ENCODE results near the gene ACTR1B. TPM values are rescaled to one million over a fixed set of nuclear protein-coding genes. Genes with fewer than 3 reads are reported as not detected.
A peak's percentile ranks its signal among the peaks of the same experiment; 100 is the strongest.

ACTR1B gene
- total and polyA plus RNA-seq, 2 of the 4 experiments (the other 2 are of a cell fraction) = 40.5 to 68.8 TPM

DNA sequence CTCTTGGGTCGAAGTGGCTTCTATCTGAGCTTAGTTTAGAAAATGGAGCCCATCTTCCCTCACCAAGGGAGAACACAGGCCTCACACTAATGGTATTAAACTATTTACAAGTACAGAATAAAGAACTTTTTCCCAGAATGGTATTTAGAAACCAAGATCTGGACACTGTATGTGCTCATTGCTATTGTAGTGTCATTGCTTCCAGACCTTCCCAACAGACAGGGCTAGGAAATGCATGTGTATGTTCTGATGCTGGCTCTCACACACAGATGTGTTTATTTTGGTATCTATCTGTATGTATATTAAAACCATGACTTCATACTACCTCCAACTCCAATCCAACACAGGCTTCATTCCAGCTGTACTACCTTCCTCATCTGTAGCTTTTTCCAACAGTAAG, 10.0 kb downstream of the ACTR1B start:
- Histone ChIP-seq H3K4me1 (ENCODE audit: control insufficient read depth, insufficient read depth, low read length) (no peaks in the 10 kb centered on the region; the same call in 1 of the 2 replicates), H3K4ac (ENCODE audit: low read depth, low read length) (no peak overlapping the region), H4K5ac (ENCODE audit: low read depth, low read length) (no peak overlapping the region), H3K27ac (ENCODE audit: insufficient read depth, low read length) (no peak overlapping the region), H2BK20ac (ENCODE audit: low read depth, low read length) (no peak overlapping the region), H2BK120ac (ENCODE audit: low read depth, low read length) (no peak overlapping the region), H2BK5ac (ENCODE audit: low read depth, low read length, poor library complexity, severe bottlenecking) (no peak overlapping the region), H3K27me3 (ENCODE audit: control insufficient read depth, insufficient read depth, low read length) (no peaks in the 10 kb centered on the region), H2AK9ac (replicated peaks; ENCODE audit: low read depth, low read length, poor library complexity) (no peak overlapping the region), H3K4me2 (ENCODE audit: low read depth, low read length) (no peak overlapping the region), H4K91ac (ENCODE audit: insufficient read depth, low read depth, low read length) (no peak overlapping the region), H3K79me1 (ENCODE audit: low read depth in 1 of 2, low read length in 2 of 2) (peaks cover 0 to 9% of the 10 kb centered on the region in 2 experiments; a peak in 1 of 4 replicates), H3K36me3 (ENCODE audit: control insufficient read depth, insufficient read depth, low read length) (peaks cover 43% of the 10 kb centered on the region), H3K9ac (ENCODE audit: low read depth, low read length) (no peak overlapping the region), H2AFZ (replicated peaks; ENCODE audit: low read length, poor library complexity) (no peak overlapping the region), H3K14ac (replicated peaks; ENCODE audit: low read depth, low read length) (no peak overlapping the region), H3K9me3 (ENCODE audit: control insufficient read depth, insufficient read depth, low read length) (peaks cover 15% of the 10 kb centered on the region), H2AK5ac (ENCODE audit: low read depth, low read length) (no peak overlapping the region), H3K56ac (ENCODE audit: extremely low read depth, insufficient read depth, low read length) (no peak overlapping the region), H3K9me1 (ENCODE audit: insufficient read depth, low read length) (peaks cover 6% of the 10 kb centered on the region; the same call in 1 of the 2 replicates), H2BK15ac (ENCODE audit: low read depth, low read length) (no peak overlapping the region), H4K8ac (ENCODE audit: low read depth in 2 of 2, low read length in 2 of 2) (no peak overlapping the region), H3K23ac (ENCODE audit: low read depth, low read length) (no peak overlapping the region), H3K18ac (ENCODE audit: low read depth, low read length) (no peak overlapping the region), H4K20me1 (ENCODE audit: insufficient read depth, low read length) (no peaks in the 10 kb centered on the region), H3K4me3 (ENCODE audit: insufficient read depth, low read depth, low read length) (no peak overlapping the region)
- in situ Hi-C loops (cut with MboI; ENCODE audit: low sequenced_read_pairs) (loop anchor here (25.0 kb wide), 1 partner anchor 1592 kb away; no protein-coding TSS in a partner anchor), intact Hi-C loops (cut with micrococcal nuclease) (no loop called here), dilution Hi-C loops (cut with HindIII; ENCODE audit: low sequenced_read_pairs, unreplicated experiment) (no loop called here)
- POLR2A ChIA-PET (ENCODE audit: unreplicated experiment) = no interaction called here
- no CpG with 5 or more reads among the region's 1 CpG for WGBS, 2 experiments (ENCODE audit: extremely low coverage in 2 of 2, insufficient read length in 1 of 2)
- no peak for TF ChIP-seq MAFK (IDR thresholded peaks at IDR 0.05; ENCODE audit: low read depth, low read length)
- TF ChIP-seq NFE2L2 (IDR thresholded peaks at IDR 0.05; ENCODE audit: low read depth, low read length) = no peak
- TF ChIP-seq MAZ (IDR thresholded peaks at IDR 0.05; ENCODE audit: borderline replicate concordance, low read depth, low read length) = no peak
- TF ChIP-seq, protein P1, sequence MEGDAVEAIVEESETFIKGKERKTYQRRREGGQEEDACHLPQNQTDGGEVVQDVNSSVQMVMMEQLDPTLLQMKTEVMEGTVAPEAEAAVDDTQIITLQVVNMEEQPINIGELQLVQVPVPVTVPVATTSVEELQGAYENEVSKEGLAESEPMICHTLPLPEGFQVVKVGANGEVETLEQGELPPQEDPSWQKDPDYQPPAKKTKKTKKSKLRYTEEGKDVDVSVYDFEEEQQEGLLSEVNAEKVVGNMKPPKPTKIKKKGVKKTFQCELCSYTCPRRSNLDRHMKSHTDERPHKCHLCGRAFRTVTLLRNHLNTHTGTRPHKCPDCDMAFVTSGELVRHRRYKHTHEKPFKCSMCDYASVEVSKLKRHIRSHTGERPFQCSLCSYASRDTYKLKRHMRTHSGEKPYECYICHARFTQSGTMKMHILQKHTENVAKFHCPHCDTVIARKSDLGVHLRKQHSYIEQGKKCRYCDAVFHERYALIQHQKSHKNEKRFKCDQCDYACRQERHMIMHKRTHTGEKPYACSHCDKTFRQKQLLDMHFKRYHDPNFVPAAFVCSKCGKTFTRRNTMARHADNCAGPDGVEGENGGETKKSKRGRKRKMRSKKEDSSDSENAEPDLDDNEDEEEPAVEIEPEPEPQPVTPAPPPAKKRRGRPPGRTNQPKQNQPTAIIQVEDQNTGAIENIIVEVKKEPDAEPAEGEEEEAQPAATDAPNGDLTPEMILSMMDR (conservative IDR thresholded peaks at IDR 0.05; ENCODE audit: low read depth, low read length) = no peak
- DNase-seq (peak; percentile 31), ATAC-seq (ENCODE audit: low read depth) (no peak)
- BruUV-seq (replicated peaks) = no TSS peak
- CTCF ChIA-PET = no interaction called here
